Peyer's patch (tissue), 4 donors: ENCODE data around the gene BICC1. TPM values are rescaled to one million over a fixed set of nuclear protein-coding genes. Genes with fewer than 3 reads are reported as not detected.

Experiments used
- DNase-seq, 3 donors: peaks; one replicate each; pipeline ENCODE4 v3.0.0-alpha.2; 2017 to 2019
- H3K27ac ChIP-seq, 4 donors: fragments of 200-600 bp; sonication (generic); one replicate each; pipeline ENCODE4 v1.5.1; 2016 to 2019
- H3K27me3 ChIP-seq, 2 donors: fragments of 200-600 bp; sonication (generic); one replicate each; pipeline ENCODE4 v1.5.1; 2019
- H3K36me3 ChIP-seq, 3 donors: fragments of 200-600 bp; sonication (generic); one replicate each; pipeline ENCODE4 v1.5.1; 2016 to 2019
- H3K4me1 ChIP-seq, 4 donors: fragments of 200-600 bp; sonication (generic); one replicate each; pipeline ENCODE4 v1.5.1; 2016 to 2019
- H3K4me3 ChIP-seq, 4 donors: fragments of 200-600 bp; sonication (generic); 1 replicate in 3 of 4; 2 replicates in 1 of 4; pipeline ENCODE4 v1.5.1; 2016 to 2019; ENCODE audit warnings: mild to moderate bottlenecking in 1 of 4
- H3K9me3 ChIP-seq, 4 donors: fragments of 200-600 bp; sonication (generic); one replicate each; pipeline ENCODE4 v1.5.1; 2016 to 2019; ENCODE audit warnings: mild to moderate bottlenecking in 1 of 4
- CTCF ChIP-seq, 6 experiments: fragments of 450-650 bp in 4 of 6; fragments of 200-600 bp in 2 of 6; sonication (generic) in 1 of 6; IDR thresholded peaks; one replicate each; pipeline ENCODE4 v1.5.1; 2017 to 2019; ENCODE audit warnings: antibody characterized with exemption in 6 of 6, mild to moderate bottlenecking in 3 of 6, moderate library complexity in 1 of 6
- POLR2A ChIP-seq, 2 donors: fragments of 450-650 bp; IDR thresholded peaks; one replicate each; pipeline ENCODE4 v1.5.1; 2017; ENCODE audit warnings: antibody characterized with exemption in 2 of 2, mild to moderate bottlenecking in 2 of 2, moderate library complexity in 2 of 2
- total RNA-seq, 4 donors: library from RNA; depleted of rRNA; stranded (reverse); fragments of >200 nt; gene quantifications; one replicate each; pipeline ENCODE4 v1.1.0, GENCODE V29; 2016

BICC1 gene
- total RNA-seq, 4 donors from 2014 or later: 1.1 to 19.0 (median 2.6) TPM

DNA sequence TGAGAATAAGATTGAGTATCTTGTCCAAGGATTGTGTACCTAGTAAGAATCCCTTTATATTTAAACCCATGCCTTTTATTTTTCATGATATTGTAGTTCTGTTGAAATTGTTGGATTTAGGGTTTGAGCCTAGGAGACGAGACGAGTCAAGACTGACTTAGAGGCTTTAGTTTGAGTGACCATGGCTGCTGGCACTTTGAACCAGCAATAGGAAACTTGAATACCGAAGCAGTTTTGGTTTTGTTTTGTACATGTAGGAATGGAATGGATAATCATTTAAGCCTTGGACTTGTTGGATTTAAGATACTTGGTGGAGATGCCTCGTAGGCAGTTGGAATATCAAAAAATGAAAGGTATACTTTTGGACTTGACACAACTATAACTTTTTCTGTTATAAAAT lies 229.0 kb downstream of the BICC1 start:
- Histone ChIP-seq H3K4me1 (no peaks in the 10 kb centered on the region), H3K4me3 (no peak overlapping the region), H3K27me3 (no peaks in the 10 kb centered on the region), H3K36me3 (no peaks in the 10 kb centered on the region), H3K27ac (no peak overlapping the region), H3K9me3 (no peaks in the 10 kb centered on the region)
- no peak for TF ChIP-seq POLR2A (IDR thresholded peaks at IDR 0.05)
- no peak for TF ChIP-seq CTCF (IDR thresholded peaks at IDR 0.05)
- no peak for DNase-seq

GRCh38 chr10:58742141-58742540 lies 229.5 kb downstream of the BICC1 start:
- Histone ChIP-seq H3K36me3 (no peaks in the 10 kb centered on the region), H3K27ac (no peak overlapping the region), H3K9me3 (no peaks in the 10 kb centered on the region), H3K4me1 (no peaks in the 10 kb centered on the region), H3K4me3 (no peak overlapping the region), H3K27me3 (no peaks in the 10 kb centered on the region)
- TF ChIP-seq POLR2A (IDR thresholded peaks at IDR 0.05): no peak
- TF ChIP-seq CTCF (IDR thresholded peaks at IDR 0.05): no peak
- no peak for DNase-seq

GRCh38 chr10:58743466-58744115 lies 230.9 kb downstream of the BICC1 start:
- Histone ChIP-seq H3K9me3 (no peaks in the 10 kb centered on the region), H3K4me1 (no peaks in the 10 kb centered on the region), H3K36me3 (no peaks in the 10 kb centered on the region), H3K27ac (no peak overlapping the region), H3K27me3 (no peaks in the 10 kb centered on the region), H3K4me3 (no peak overlapping the region)
- TF ChIP-seq CTCF (IDR thresholded peaks at IDR 0.05) (no peak), POLR2A (IDR thresholded peaks at IDR 0.05) (no peak)
- no peak for DNase-seq

- H3K9me3 ChIP-seq: no peaks in the 10 kb centered on the region
- no peaks in the 10 kb centered on the region for H3K36me3 ChIP-seq
- no peak overlapping the region for H3K27ac ChIP-seq
- no peaks in the 10 kb centered on the region for H3K27me3 ChIP-seq
- no peaks in the 10 kb centered on the region for H3K4me1 ChIP-seq
- DNase-seq: no peak
- no peak for TF ChIP-seq CTCF (IDR thresholded peaks at IDR 0.05)
- no peak for TF ChIP-seq POLR2A (IDR thresholded peaks at IDR 0.05)
- no peak overlapping the region for H3K4me3 ChIP-seq
These were observed 234.0 kb downstream of the BICC1 start for GRCh38 chr10:58746474-58747185.

DNA sequence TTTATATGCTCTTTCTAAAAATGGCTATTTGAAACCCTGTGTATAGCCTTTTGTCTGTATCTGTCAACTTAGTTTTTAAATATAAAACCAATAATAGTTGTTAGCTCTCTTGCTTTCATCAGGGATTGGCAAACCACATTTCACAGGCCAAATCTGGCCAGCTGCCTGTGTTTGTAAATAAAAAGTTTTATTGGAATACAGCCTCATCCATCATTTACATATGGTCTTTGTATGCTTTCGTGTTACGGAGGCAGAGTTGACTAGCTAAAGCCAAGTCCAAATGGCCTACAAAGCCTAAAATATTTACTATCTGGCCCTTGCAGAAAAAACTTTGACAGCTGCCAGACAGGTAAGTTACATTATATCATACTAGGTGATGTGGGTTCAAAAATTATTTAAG lies 235.0 kb downstream of the BICC1 start:
- TF ChIP-seq POLR2A (IDR thresholded peaks at IDR 0.05) (no peak), CTCF (IDR thresholded peaks at IDR 0.05) (no peak)
- Histone ChIP-seq H3K36me3 (no peaks in the 10 kb centered on the region), H3K4me1 (no peaks in the 10 kb centered on the region), H3K27ac (no peak overlapping the region), H3K4me3 (no peak overlapping the region), H3K9me3 (no peaks in the 10 kb centered on the region), H3K27me3 (no peaks in the 10 kb centered on the region)
- DNase-seq: no peak
